DMS 273 treated with DMSO at 0.1 percent for 48 hours (cell line): ENCODE results near the gene GPLD1.

Source experiments
- DNase-seq: peaks from one replicate; lab custom pipeline; 2025; lab: John Stamatoyannopoulos, UW

The GPLD1 gene

DNA sequence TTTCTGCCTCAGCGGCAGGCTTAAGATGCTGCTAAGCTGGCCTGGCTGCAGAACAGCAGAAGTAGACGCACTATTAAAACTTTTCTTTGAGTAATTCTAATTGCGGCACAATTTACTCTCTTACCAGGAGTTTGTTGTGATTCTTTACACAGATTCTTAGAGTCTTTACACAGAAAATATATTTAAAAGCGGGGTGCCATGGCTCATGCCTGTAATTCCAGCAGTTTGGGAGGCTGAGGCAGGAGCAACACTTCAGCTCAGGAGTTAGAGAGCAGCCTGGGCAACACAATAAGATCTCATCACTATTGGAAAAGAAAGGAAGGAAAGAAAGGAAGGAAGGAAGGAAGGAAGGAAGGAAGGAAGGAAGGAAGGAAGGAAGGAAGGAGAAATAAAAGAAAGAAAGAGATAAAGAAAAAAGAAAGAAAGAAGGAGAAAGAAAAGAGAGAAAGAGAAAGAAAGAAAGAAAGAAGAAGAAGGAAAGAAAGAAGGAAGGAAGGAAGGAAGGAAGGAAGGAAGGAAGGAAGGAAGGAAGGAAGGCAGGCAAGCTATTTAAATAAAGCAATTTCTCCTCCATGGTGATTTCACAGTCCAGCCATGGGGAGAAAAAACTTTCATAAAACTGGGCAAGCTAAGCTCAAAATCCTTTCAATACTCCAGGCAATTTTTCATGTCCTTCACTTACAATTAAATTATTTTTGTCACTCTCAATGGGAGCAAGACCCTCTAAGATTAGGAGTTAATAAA, 107.7 kb downstream of the GPLD1 start:
- no peak for DNase-seq

DNA sequence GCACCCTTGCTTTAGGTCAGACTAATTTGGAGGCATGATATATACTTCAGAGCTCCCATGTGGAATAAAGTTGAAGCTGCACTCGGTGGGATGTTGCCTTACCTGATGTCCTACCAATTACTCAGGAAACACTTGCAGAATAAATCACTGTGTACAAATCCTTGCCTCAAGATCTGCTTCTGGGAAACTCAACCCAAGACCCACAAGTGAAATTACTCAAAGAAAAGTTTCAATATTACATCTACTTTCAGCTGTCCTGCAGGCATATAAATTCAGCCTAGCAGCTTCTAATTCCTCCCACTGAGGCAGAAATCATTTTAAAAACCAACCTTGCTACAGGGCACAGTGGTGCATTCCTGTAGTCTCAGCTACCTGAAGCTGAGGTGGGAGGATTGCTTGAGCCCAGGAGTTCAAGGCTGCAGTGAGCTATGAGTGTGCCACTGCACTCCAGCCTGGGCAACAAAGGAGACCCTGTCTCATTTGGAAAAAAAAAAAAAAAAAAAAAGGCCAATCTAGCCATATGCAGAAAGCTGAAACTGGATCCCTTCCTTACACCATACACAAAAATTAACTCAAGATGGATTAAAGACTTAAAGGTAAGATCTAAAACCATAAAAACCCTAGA, 110.8 kb downstream of the GPLD1 start:
- no peak for DNase-seq
